ENCODE results near the gene PCBP3. TPM values are rescaled to one million over a fixed set of nuclear protein-coding genes. Genes with fewer than 3 reads are reported as not detected.
A peak's percentile ranks its signal among the peaks of the same experiment; 100 is the strongest.

The PCBP3 gene
- polyA plus RNA-seq, 1 donor (not counting 4 experiments of a cell fraction or from before 2014, with no cell fraction given), result 0.25 TPM

- Histone ChIP-seq H3K36me3 (ENCODE audit: control insufficient read depth in 2 of 2, extremely low read depth in 1 of 2, insufficient read depth in 2 of 2, low read length in 2 of 2) (no peaks in the 10 kb centered on the region), H3K4me1 (ENCODE audit: control insufficient read depth, extremely low read depth, insufficient read depth, low read length) (peaks cover 10% of the 10 kb centered on the region), H3K9me3 (ENCODE audit: control insufficient read depth, low read depth, low read length) (no peaks in the 10 kb centered on the region), H4K20me1 (ENCODE audit: control insufficient read depth, extremely low read depth, insufficient read depth, low read length) (no peaks in the 10 kb centered on the region), H2AFZ (ENCODE audit: control insufficient read depth, low read length) (peak overlapping the region; percentile 75), H3K4me2 (ENCODE audit: control insufficient read depth, extremely low read depth, insufficient read depth, low read depth, low read length) (peak overlapping the region; percentile 4), H3K79me2 (ENCODE audit: control insufficient read depth, insufficient read depth, low read length) (no peaks in the 10 kb centered on the region), H3K27me3 (ENCODE audit: control insufficient read depth, extremely low read depth, insufficient read depth, low read length) (peaks cover 15% of the 10 kb centered on the region), H3K4me3 (ENCODE audit: control insufficient read depth in 2 of 3, extremely low read depth in 1 of 3, insufficient read depth in 2 of 3, low read depth in 1 of 3, low read length in 3 of 3) (no peak overlapping the region), H3K9ac (ENCODE audit: control insufficient read depth, extremely low read depth, insufficient read depth, low read length) (no peak overlapping the region), H3K27ac (ENCODE audit: control insufficient read depth, insufficient read depth, low read length) (no peak overlapping the region), H3K9me1 (ENCODE audit: control insufficient read depth, extremely low read depth, insufficient read depth, low read length) (no peaks in the 10 kb centered on the region)
- no peak for FAIRE-seq
- DNase-seq (ENCODE audit: low read depth, low spot score), result no peak
- TF ChIP-seq, protein P1, sequence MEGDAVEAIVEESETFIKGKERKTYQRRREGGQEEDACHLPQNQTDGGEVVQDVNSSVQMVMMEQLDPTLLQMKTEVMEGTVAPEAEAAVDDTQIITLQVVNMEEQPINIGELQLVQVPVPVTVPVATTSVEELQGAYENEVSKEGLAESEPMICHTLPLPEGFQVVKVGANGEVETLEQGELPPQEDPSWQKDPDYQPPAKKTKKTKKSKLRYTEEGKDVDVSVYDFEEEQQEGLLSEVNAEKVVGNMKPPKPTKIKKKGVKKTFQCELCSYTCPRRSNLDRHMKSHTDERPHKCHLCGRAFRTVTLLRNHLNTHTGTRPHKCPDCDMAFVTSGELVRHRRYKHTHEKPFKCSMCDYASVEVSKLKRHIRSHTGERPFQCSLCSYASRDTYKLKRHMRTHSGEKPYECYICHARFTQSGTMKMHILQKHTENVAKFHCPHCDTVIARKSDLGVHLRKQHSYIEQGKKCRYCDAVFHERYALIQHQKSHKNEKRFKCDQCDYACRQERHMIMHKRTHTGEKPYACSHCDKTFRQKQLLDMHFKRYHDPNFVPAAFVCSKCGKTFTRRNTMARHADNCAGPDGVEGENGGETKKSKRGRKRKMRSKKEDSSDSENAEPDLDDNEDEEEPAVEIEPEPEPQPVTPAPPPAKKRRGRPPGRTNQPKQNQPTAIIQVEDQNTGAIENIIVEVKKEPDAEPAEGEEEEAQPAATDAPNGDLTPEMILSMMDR (optimal IDR thresholded peaks at IDR 0.05 in 1 of 3, IDR thresholded peaks at IDR 0.05 in 1 of 3, conservative IDR thresholded peaks at IDR 0.05 in 1 of 3; ENCODE audit: extremely low read depth in 1 of 3, insufficient read depth in 2 of 3, low read length in 3 of 3), result no peak
- no peak for TF ChIP-seq EZH2 (IDR thresholded peaks at IDR 0.05; ENCODE audit: low read length)
- dilution Hi-C loops (cut with MboI; ENCODE audit: extremely low pct_ligation_motif_present, low sequenced_read_pairs), result no loop called here
Measured at GRCh38 chr21:45886610-45887026, 243.1 kb downstream of the PCBP3 start.

GRCh38 chr21:45887120-45887611 lies 243.6 kb downstream of the PCBP3 start:
- H3K4me3 ChIP-seq (ENCODE audit: control insufficient read depth in 2 of 3, extremely low read depth in 1 of 3, insufficient read depth in 2 of 3, low read depth in 1 of 3, low read length in 3 of 3), result no peak overlapping the region
- H3K9me1 ChIP-seq (ENCODE audit: control insufficient read depth, extremely low read depth, insufficient read depth, low read length), result no peaks in the 10 kb centered on the region
- no peak overlapping the region for H3K27ac ChIP-seq (ENCODE audit: control insufficient read depth, insufficient read depth, low read length)
- H3K4me2 ChIP-seq (ENCODE audit: control insufficient read depth, extremely low read depth, insufficient read depth, low read depth, low read length), result peak overlapping the region; percentile 4
- FAIRE-seq (no peak), DNase-seq (ENCODE audit: low read depth, low spot score) (no peak)
- peaks cover 17% of the 10 kb centered on the region for H3K27me3 ChIP-seq (ENCODE audit: control insufficient read depth, extremely low read depth, insufficient read depth, low read length)
- no peak overlapping the region for H3K9ac ChIP-seq (ENCODE audit: control insufficient read depth, extremely low read depth, insufficient read depth, low read length)
- H3K36me3 ChIP-seq (ENCODE audit: control insufficient read depth in 2 of 2, extremely low read depth in 1 of 2, insufficient read depth in 2 of 2, low read length in 2 of 2), result no peaks in the 10 kb centered on the region
- H2AFZ ChIP-seq (ENCODE audit: control insufficient read depth, low read length), result peak overlapping the region; percentile 75
- H3K4me1 ChIP-seq (ENCODE audit: control insufficient read depth, extremely low read depth, insufficient read depth, low read length), result peaks cover 12% of the 10 kb centered on the region
- TF ChIP-seq, protein P1 (optimal IDR thresholded peaks at IDR 0.05 in 1 of 3, IDR thresholded peaks at IDR 0.05 in 1 of 3, conservative IDR thresholded peaks at IDR 0.05 in 1 of 3; ENCODE audit: extremely low read depth in 1 of 3, insufficient read depth in 2 of 3, low read length in 3 of 3), result no peak
- TF ChIP-seq EZH2 (IDR thresholded peaks at IDR 0.05; ENCODE audit: low read length), result no peak
- dilution Hi-C loops (cut with MboI; ENCODE audit: extremely low pct_ligation_motif_present, low sequenced_read_pairs), result no loop called here
- no peaks in the 10 kb centered on the region for H3K79me2 ChIP-seq (ENCODE audit: control insufficient read depth, insufficient read depth, low read length)
- no peaks in the 10 kb centered on the region for H4K20me1 ChIP-seq (ENCODE audit: control insufficient read depth, extremely low read depth, insufficient read depth, low read length)
- H3K9me3 ChIP-seq (ENCODE audit: control insufficient read depth, low read depth, low read length), result no peaks in the 10 kb centered on the region
